Stimulated activated CD4-positive, alpha-beta T cell treated with anti-CD3 and anti-CD28 coated beads, TNF-alpha, amount 100 ng/mL, for 4 hours (primary cell): Measurements from ENCODE around the gene ADAMTS4.
A peak's percentile ranks its signal among the peaks of the same experiment; 100 is the strongest.

Experiments used
- DNase-seq, 3 experiments: peaks; one replicate each; pipeline ENCODE4 v3.0.0-alpha.2; 2020; ENCODE audit warnings: low read depth in 3 of 3

ADAMTS4 gene

DNA sequence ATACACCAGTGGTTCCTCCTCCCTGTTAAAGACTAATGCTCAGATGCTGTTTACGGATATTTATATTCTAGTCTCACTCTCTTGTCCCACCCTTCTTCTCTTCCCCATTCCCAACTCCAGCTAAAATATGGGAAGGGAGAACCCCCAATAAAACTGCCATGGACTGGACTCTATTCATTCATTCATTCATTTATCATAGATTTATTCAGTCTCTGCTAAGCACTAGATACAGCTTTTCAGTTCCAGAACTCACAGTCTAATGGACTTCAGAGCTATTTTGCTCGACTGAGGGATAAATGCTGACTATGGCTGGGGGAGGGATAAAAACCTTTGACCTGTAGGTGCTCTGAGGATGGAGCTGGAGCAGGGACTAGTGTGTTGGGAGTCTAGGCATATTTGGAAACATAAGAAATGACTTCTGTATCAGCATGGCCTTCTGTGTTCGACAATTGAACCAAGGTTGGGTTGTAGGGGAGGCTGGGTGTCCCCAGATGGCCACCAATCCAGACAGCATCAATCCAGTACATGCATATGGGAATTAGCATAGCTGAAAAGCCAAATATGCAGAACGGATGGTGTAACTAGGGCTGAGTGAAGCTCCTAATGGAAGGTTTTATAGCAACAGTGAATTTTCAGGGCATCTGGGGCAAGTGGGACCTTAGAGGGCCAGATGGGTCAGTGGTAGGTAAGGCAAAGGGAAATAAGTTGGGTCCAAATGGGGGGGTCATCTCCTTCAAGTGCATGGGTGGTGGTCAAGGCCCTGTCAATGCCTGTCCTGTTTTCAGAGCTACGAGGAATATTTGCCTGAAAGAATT, 20.4 kb upstream of the ADAMTS4 start:
- DNase-seq = no peak

DNA sequence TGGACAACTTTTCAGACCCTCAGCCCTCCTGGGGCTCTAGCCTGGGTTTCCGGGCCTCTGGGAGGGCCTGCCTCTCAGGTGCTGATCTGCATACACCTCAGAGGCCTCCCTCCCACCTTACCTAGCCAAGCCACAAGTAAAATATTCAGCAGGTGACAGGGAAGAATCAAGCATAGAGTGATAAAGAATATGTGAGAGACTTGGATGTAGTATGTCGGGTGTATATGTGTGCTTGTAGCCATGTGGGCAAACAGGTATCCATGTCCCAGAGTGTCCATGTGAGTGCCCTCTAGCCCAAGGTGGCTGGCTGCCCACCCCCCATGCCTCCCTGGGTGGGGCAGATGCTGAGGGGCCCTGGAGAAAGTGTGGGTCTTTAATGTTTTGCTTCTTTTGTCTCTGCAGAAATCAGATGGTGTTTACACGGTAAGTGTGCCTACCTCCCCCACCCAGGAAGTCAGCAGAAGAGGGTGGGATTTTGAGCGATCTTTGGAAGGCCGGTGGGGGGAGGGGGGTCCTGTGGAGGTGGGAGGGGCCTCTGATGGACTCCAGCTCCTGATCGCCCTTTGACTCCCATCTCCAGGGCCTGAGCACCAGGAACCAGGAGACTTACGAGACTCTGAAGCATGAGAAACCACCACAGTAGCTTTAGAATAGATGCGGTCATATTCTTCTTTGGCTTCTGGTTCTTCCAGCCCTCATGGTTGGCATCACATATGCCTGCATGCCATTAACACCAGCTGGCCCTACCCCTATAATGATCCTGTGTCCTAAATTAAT, 19.6 kb upstream of the ADAMTS4 start:
- no peak for DNase-seq

DNA sequence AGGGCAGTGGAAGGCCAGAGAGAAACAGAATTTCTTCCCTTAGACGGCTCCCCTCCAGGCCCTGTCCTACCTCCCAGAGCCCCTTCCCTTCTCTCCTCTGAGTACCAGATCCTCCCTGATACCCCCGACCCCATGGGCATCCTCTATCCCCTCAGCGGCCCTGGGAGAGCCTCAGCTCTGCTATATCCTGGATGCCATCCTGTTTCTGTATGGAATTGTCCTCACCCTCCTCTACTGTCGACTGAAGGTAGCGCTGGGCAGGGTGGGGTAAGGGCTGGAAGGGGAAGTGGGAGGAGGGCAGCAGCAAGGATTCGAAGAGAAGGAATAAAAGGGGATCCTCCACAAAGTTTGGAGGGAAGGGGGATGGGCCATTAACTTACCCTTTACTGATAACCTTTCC, 19.0 kb upstream of the ADAMTS4 start:
- no peak for DNase-seq

DNA sequence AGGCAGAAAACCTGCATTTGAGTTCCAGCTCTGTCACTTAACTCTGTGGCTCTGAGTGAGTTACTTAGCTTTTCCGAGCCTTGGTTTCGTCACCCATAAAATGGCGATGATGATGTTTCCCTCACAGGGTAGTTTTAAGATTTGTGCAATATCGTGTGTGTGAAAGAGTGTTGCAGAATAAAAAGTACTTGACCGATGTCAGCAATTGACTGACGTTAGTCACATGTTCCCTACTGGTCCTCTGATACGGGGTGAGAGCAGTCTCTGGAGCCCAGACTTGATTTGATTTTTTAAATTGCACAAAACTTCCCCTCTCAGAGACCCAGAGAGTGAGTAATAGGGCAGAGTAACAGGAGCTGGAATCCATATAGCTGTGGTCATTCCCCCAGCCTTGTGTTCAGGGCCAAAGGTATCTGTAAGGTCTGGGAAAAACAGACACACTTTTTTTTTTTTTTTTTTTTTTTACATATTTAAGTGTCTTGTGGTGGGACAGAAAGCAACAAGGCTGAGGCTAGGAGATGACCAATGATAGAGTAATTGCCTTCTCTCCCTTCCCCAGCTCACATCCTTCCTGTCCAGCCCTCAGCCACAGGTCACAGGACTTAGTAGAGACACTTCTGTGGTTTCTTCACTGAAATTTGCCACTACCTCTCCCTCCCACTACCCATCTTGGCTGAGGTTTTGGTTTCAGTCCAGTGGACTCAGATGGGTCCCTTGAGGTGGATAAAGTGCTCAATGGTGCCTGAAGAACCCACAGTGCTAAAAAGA, 18.3 kb upstream of the ADAMTS4 start:
- DNase-seq = no peak

DNA sequence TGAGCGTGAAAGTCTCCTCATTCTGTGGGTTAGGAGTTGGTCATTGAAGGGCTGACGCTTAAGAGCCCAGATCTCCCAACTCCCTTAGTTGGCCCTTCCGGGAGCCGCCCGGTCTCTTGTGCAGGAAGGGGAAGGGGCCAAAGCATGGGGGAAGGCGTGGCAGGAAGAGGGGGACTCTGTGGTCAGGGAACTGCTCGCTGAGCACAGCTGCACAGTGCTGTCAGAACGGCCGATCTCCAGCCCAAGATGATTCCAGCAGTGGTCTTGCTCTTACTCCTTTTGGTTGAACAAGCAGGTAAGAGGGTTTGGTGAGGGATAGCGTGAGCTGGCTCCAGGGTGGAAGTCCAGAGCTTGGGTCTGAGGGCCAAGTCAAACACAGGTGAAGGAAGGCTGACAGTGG, 16.2 kb upstream of the ADAMTS4 start, which contains the start of gene FCER1G:
TSS of gene FCER1G (plus strand) at position 220 of the 400 bp plus-strand sequence. CDS start at position 247, 27 bp downstream.
- DNase-seq = no peak

DNA sequence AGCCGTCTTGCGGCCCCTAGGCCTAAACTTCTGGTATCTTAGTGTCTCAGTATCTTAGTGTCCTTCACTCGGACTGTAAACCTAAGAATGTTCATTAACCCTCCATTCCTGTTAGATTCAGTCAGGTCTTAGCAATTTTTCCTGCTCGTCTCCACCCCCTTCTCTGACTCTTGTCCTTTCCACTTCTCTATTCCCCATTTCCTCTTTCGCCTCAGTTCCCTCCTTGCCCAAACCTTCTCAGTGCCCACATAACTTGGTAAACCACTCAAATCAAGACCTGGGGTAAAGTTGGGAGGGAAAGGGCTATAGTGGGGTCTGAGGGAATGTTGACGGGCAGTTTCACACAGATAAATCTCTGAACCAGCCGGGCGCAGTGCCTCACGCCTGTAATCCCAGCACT, 15.5 kb upstream of the ADAMTS4 start:
- no peak for DNase-seq

DNA sequence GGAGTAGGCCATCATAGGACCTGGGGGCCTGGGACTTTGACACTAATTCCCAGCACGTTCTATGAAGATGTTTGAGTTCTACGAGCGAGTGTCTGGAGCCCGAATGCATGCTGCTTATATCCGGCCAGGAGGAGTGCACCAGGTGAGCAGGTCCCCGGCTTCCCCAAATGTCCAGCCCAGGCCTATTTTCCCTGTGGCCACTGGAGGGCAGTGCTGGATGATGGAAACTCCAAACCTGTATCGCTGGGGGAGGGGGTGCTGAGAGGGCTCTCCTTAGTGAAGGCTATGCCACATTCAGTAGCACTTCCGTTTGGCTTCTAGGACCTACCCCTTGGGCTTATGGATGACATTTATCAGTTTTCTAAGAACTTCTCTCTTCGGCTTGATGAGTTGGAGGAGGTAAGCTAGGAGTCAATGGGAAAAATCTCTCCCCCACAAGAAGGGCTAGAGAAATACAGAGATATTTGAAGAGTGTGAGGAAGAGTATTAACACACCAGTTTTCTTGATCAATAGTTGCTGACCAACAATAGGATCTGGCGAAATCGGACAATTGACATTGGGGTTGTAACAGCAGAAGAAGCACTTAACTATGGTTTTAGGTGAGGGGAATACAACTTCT, 11.0 kb upstream of the ADAMTS4 start:
- peak; percentile 33 to 52 (median 44) for DNase-seq

DNA sequence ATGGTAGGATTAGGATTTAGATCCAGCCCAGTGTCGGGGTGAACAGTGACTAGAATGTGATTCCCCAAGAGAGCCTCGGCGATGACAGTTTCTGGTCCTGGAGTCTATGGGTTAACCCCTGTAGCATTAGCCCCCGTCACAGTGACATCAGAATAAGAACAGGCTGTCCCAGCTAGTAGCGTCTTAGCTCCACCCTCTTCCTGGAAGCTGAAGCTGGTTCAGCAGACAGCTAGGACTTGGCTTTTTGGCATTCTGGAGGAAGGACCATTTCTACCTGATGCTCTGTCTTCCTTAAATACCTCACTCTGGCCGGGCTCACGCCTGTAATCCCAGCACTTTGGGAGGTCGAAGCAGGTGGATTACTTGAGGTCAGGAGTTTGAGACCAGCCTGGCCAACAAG, 8.3 kb upstream of the ADAMTS4 start:
- DNase-seq = no peak

DNA sequence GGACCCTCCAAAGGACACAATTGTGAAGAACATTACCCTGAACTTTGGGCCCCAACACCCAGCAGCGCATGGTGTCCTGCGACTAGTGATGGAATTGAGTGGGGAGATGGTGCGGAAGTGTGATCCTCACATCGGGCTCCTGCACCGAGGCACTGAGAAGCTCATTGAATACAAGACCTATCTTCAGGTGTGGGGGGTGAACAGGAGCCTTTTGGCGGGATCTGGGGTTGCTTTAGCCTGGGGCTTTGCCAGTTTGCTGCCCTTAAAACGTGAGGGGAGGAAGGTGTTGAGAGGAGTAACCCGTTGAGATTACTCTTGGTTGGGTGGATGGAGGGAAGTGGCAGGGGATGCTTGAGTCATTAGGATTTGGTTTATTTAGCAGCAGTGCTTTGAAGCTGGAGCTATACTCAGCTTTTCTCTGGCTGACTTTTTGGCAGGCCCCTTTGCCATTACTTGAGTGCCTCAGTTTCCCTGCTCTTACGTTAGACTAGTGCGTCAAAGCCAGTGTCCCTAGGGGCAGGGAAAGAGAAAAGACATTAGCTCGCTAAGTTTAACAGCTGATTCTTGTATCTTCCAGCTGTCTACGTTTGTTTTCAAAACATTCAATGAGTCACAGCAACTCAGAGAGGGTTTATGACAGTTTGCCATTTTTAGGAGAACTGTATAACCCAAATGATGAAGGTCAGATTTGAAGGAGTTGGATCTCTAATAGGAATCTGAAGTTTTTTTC, 7.7 kb upstream of the ADAMTS4 start:
- DNase-seq = no peak

DNA sequence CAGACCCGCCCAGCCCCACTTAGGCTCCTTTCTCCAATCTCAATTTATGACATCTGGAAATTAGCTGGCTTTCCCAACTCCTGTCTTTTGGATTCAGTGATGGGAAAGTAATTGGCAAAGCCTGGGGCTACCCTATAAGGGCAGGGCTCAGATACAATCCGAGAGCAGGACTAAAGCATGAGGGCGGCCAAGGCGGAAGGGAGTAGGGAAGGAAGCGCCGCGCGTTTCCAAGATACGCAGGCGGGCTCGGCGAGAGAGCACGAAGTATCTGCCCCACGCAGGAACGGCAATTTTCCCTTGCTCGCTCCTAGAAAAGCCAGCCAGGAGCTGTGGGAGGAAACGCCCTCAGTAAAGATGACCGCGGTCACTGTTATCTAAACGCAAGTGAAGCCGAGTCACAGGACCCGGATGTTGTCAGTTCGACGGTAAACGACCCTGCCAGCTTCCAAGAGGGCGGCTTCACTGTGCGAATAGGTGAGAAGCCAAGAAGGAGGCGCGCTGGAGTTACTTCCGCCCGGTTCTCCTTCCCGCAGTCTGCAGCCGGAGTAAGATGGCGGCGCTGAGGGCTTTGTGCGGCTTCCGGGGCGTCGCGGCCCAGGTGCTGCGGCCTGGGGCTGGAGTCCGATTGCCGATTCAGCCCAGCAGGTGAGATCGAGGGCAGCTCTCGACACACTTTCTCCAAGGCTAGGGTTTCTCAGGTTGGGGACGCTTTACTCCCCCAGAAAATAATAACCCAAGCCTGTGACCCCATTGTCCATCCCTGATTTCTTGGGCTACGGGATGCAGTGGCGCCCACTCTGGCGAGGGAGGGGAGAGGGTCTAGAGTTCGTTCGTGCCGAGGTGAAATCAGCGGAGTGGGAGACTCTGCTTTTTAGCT, 3.2 kb upstream of the ADAMTS4 start, which contains the start of gene NDUFS2:
TSS of gene NDUFS2 (plus strand) at position 532 of the 877 bp plus-strand sequence. CDS start at position 551, 19 bp downstream.
- peak; percentile 75 to 93 (median 89) for DNase-seq

DNA sequence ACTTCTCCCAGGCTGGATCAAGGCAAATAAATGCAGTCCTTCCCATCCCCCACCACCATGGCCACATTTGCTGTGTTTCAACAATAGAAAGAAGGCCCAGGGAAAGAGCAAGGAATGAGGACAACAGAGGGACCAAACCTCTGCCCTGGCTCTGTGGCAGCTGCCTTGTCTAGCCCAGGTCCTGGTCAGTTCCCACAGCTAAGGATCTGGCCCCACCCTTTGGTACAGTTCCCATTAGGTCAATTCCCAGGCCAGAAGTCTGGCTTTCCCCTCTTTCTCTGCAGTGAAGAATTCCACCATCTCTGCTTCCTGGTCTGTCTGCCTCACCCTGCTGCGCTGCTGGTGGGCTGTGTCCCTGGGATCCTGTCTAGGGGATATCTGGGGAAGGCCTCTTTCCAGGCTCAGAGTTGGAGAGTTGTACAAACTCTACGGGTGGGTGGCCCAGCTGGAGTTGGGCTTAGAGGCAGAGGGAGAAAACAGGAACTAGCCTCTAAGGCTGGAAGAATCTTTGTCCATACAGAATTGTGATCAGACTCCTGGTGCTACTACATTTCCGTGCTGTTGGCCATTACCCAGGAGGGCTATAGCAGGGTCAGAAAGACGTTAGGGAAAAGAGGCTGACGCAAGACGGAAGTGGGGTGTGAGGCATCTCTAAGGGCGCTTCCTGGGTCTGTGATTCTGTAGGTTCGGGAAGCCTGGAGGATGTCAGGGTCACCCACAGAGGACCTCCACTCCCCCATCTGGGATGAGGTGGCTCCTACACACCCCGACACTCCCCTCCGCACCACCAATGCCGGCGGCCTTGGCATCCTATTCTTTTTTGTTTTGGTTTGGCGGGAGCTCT, 2.4 kb upstream of the ADAMTS4 start:
- no peak for DNase-seq

DNA sequence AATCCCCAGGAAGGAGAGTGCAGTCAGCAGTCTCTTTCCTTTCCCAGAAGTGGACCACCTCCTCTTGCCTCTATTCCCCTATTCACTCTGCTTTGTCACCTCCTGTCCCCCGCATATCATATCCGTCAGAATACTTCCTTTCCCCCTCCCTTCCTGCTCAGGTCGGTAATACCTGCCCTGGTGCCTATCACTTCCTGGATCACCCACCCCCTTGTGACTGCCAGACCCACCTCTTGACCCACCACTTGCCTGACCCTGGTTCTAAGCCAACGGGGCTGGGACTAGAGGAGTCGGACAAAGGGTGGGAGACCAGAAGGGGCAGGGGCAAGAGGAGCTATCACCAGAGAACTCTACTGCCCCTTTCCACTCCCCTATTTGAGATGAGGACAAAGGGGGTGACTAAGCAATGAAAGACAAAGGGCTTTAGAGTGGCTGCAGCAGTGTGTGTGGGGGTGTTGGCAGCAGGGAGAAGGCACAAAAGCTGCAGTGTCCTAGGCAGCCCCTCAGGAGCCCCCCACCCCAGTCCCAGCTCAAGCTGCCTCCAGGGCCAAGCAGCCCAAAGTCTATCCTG, 1.7 kb upstream of the ADAMTS4 start:
- DNase-seq = no peak

DNA sequence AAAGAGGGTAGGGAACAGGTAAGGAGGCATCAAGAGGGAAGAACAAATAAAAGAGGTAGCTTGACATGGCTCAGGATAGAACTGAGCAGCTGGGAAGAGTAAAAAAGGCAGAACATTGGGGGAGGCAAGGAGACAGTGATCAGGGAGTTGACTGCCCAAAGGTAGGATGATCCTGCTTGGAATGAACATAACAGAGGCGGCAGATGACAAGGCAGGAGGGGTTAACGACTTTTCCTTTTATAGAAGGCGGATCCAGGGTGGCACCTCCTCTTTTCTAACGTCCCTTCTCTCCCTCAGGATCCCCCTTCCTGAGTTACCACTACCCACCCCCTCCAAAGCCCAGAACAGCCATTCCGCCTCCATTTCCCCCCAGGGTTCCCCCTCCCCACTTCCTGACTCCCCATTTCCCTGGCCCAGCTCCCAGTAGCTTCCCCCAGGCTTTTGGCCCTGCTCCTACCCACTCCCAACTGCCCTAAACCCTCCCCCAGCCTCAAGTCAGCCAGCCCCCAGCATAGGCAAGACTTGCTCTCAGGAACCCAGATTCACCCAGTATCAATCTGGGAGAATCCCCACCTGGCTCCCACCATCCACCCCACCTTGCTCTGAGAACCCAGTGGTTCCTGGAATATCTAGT, 769 bp upstream of the ADAMTS4 start:
- DNase-seq = no peak

DNA sequence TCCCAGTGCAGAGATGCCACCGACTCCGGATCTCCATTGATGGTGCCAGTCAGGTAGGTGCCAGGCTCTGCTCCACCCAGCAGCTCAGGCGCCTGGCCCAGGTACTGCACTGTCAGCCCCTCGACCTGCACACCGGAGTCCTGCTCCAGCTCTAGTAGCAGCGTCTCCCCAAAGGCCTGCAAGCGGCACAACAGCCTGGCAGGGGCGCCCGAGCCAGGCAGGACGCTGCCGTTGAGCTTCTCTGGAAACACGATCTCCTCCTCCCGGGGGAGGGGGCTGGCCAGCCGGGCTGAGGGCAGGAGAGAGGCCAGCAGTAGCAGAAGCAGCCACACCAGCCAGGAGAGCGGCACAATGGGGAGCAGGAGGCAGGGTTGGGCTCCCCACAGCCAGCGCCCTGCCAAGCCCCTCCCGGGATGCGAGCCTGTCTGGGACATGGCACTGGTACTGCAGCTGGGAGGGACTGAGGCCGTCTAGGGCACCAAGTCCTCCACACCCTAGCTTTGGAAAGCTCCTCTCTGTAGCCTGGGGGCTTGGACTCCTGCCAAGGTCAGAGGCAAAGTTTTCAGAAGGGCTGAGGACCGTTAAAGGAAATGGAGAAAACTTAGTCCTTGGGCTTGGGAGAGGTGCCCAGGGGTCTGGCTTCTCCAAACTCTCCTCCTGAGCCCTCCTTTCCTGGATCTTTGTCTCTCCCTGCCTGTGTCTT, 509 bp downstream of the ADAMTS4 start:
- no peak for DNase-seq

DNA sequence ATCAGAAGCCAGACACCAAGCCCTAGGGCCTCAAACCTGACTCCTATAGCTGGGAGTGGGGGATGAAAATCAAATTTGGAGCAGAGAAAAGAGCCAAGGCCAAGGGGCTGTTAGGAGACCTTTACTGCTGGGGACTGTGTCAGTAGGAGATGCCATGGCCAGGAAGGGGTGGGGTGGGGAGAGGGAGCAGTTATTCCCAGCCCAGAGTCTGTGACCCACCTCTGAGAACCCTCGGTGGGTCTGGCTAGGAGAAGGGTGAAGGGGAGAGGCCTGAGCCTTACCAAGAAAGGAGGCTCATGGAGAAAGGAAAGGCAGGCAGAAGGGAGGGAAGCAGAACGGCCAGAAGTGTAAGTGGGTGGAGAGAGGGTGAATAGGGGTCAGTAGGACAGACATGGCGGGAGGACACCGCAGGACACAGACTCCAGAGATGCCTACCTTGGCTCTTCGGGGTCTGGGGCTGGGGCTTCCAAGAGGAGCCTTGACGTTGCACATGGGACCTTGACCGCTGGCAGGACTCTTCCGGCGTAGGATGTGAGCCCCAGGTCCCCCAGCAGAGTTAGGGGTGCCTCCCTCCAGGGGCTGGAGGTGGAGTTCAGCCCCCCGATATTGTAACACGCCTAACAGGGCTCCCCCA, 1.2 kb downstream of the ADAMTS4 start:
- DNase-seq = no peak

DNA sequence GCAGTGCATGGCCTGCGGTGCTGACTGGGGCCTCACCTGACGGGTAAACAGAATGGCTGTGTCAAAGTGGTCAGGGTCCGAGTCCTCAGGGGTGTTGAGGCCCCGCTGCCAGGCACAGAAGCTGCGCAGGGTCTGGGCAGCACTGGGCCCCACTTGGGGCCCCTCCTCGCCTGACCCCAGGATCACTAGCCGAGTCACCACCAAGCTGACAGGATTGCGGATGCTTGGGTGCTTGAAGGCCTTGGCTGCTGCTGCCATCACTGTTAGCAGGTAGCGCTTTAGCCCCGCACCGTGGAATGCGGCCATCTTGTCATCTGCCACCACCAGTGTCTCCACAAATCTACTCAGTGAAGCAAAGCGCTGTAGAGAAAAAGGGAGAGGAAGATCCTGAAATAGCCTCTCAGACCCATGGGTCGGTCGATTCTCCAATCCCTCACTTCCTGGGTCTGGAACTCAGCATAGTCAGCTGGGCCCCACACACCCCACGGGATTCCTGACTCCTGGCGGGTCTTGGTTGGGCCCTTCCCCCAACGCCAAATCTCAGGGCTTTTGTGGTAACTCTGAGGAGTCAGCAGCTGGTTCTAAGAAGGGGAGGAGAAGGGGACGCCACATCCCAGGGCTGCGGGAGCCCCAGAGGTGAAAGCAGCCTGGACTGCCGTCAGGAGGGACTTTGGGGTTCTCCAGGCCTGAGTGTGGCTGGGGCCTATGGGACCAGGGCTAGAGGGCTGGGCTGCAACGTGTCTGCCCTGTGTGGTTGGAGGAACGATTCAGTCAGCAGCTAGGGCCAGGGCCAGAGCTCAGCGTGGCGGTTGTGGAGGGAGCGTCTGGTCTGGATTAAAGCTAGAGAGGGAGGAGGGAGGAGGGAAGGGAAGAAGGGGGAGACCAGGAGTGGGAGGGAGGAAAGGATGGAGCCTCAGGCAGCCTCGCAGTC, 2.1 kb downstream of the ADAMTS4 start:
- DNase-seq = no peak
